Airway epithelial cell (primary cell): ENCODE data around the gene PPDPF. TPM values are rescaled to one million over a fixed set of nuclear protein-coding genes. Genes with fewer than 3 reads are reported as not detected.

Experiments used
- total RNA-seq: library from RNA; depleted of rRNA; stranded (reverse); fragments of >200 nt; gene quantifications from 2 replicates; pipeline ENCODE4 v1.2.3, GENCODE V29; 2015

The PPDPF gene, protein sequence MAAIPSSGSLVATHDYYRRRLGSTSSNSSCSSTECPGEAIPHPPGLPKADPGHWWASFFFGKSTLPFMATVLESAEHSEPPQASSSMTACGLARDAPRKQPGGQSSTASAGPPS
- 228 and 415 TPM in 2 replicates for total RNA-seq

DNA sequence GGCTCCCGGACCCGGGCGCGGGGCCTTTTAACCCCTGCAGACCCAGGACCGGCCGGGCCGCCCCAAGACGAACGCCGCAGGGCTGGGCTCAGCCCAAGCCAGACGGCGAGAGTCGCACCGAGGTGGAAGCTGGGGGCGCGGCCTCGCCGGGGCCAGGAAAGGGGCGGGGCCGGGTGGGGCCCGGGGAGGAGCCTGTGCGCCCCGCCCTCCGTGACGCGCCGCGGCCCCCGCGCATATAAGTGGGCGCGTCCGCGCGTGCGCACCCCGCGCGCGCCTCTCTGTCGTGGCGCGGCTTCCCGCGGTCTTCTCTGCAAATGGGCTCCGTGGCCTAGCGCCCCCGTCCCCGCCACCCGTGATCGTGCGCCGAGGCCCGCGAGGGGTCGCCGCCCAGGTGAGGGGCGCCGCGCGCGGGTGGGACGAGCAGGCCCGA lies at the start of gene PPDPF:
Gene PPDPF, plus strand, starts transcription at position 262 of the 430 bp plus-strand sequence. CDS start 544 bp downstream, outside the sequence.

DNA sequence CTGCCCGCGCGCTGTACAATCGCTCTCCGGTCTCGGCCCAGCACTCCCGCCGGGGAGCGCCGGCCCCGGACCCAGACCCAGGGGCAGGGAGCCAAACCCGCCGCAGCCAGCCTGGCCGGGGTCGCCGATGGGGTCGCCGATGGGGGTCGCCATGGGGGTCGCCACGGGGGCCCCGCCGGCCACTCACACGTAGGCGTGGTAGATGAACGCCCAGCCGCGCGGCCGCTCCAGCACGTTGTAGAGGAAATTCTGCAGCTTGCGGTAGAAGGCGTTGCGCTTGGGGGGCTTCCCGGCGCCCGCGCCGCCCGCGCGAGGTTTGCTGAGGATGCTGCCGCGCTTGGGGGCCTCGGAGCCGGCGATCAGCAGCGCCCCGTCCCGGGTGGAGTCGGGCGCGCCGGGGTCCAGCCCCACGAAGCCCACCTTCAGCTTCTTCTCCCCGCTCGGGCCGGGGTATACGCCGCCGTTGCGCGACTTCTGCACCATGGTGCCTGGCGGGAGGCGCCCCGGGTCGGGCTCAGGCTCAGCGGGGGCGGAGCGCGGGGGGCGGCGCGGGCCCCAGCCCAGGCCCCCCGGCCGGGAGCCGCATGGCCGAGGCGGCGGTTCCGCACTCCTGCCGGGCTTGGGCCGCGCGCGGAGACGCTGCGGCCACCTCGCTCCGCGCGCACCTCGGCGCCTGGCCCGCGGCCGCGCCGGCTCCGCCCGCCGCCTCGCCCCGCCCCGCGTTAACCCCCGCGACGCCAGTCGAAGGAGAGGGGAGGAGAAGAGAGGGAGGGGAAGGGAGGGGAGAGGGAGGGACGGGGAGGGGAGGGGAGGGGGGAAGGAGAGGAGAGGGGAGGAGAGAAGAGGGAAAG lies 48.4 kb upstream of the PPDPF start, which contains the start of gene KCNQ2:
Gene KCNQ2, minus strand, starts transcription at position 675 of the 851 bp plus-strand sequence. Its CDS starts 192 bp downstream, at position 483.

DNA sequence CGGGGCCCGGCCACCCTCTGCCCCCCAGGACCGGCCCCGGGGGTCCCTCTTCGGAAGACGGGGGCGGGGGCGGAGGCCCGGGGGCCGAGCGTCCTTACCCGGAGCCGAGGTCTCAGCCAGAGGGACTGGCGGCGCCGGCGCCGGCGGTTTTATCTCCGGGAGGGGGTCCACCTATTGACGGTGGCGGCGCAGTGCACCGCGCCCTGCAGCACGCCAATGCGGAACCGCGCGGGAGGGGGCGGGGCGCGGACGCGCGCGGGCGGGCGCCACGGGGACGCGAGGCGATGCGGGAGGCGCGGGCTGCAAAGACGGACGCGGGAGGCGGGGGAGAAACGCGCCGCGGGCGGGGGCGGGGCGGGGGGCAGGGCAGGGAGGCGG lies 21.6 kb upstream of the PPDPF start, which contains the start of gene EEF1A2:
Gene EEF1A2, minus strand, starts transcription at position 124 of the 378 bp plus-strand sequence. CDS start 1,320 bp downstream, outside the sequence.

DNA sequence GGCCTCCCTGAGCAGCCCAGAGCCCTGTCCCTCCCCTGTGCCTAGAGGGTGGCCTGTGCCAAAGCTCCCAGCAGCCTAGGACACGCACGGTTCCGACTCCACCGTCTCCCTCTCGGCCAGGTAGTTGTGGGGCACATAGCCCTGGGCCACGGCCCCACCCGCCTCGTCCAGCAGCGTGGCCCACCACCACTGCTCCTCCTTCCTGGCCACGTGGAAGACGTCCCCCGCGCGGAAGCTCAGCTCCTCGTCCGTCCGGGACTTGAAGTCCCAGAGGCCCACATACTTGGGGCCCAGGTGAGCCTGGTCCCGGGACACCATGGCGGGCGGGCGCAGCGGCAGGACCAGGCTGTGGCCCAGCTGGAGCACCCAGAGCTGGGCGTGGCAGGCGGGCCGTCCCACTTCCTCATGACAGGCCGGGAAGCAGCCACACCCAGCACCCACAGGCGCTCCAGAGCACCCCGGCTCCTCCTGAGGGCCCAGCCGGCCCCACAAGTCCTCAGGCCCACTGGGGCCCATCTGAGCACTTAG lies 16.5 kb downstream of the PPDPF start, which contains the start of gene PTK6:
Gene PTK6, minus strand, starts transcription at position 380 of the 528 bp plus-strand sequence. Its CDS starts 62 bp downstream, at position 318.

DNA sequence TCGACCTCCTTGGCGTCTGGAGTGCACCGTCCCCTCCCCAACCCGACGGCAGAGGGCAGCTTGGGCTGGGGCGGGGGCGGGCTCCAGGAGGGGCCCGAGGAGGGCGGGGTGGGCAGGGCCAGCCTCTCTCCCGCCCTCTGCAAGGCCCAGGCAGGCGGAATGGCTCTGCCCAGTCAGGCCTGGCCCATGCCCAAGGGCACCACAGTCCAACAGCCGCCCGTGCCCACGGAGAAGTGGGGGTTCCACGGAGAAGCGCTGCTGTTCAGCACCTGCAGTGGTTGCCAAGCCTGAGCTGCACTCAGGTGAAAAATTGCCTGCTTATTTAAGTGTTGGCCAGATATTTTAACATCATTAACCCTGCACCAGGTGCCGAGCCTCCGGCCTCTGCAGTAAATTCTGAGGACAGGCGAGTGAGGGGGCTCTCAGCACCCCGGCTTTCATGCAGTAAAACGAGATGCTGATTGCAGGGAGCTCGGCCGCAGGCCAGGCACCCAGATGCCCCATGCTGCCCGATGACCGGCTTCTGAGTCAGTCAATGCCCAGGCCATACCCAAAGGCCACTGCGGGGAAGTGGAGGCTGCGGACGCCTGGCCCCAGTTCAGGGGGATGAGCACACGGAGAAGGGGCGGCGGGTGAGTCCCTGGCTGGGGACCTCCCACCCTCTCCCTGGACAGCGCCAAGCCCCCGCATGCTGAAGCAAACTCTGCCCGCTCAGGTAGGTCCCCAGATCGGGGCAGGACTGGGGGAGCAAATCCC lies 27.3 kb downstream of the PPDPF start, which contains the start of gene SRMS:
Gene SRMS, minus strand, starts transcription at position 25 of the 756 bp plus-strand sequence. CDS start 286 bp downstream, outside the sequence.

DNA sequence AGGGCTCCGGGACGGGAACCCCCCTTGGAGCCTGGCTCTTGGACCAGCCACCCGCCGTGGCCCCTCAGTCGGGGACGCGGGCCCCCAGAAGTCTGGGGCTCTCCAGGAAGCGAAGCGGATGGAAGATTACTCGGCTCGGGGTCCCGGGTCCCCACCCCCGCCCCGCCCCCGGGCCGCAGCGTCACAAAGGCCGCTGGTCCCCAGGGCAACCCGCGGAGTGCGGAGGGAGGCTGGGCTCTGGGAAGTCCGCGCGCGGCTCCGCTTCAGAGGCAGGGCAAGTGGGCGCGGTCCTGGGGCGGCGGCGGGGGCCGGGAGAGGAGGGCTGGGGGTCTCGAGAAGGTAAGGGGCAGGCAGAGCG lies 33.3 kb downstream of the PPDPF start, which contains the start of gene FNDC11:
Gene FNDC11, plus strand, starts transcription at position 227 of the 358 bp plus-strand sequence. CDS start 1,505 bp downstream, outside the sequence.

Other genes starting within 250 kb of the PPDPF start
- gene ARFGAP1, start 248.0 kb upstream of the PPDPF start, total RNA-seq: 44.6 and 46.3 TPM in 2 replicates
- gene COL20A1, start 227.6 kb upstream of the PPDPF start, total RNA-seq: not detected in 2 replicates
- not detected in 2 replicates for gene CHRNA4, start 159.4 kb upstream of the PPDPF start, total RNA-seq
- not detected in 2 replicates for gene KCNQ2, start 48.1 kb upstream of the PPDPF start, total RNA-seq
- 2.3 and 3.2 TPM in 2 replicates for gene EEF1A2, start 21.7 kb upstream of the PPDPF start, total RNA-seq
- 0.70 and 1.2 TPM in 2 replicates for gene PTK6, start 16.6 kb downstream of the PPDPF start, total RNA-seq
- gene SRMS, start 27.0 kb downstream of the PPDPF start, total RNA-seq: 0.35 TPM in 1 of 2 replicates, not detected in the other
- 0.42 and 1.3 TPM in 2 replicates for gene FNDC11, start 33.4 kb downstream of the PPDPF start, total RNA-seq
- gene HELZ2, start 53.5 kb downstream of the PPDPF start, total RNA-seq: 21.7 and 26.6 TPM in 2 replicates
- 7.5 and 11.6 TPM in 2 replicates for gene GMEB2, start 106.3 kb downstream of the PPDPF start, total RNA-seq
- gene STMN3, start 132.7 kb downstream of the PPDPF start, total RNA-seq: 4.1 and 5.6 TPM in 2 replicates
- gene RTEL1, start 137.5 kb downstream of the PPDPF start, total RNA-seq: 12.5 and 13.0 TPM in 2 replicates
- gene TNFRSF6B, start 175.9 kb downstream of the PPDPF start, total RNA-seq: 31.8 and 39.1 TPM in 2 replicates
- gene ARFRP1, start 187.2 kb downstream of the PPDPF start, total RNA-seq: 37.6 and 49.9 TPM in 2 replicates
- gene ZGPAT, start 187.3 kb downstream of the PPDPF start, total RNA-seq: 22.0 and 35.1 TPM in 2 replicates
- 6.3 and 10.9 TPM in 2 replicates for gene LIME1, start 215.9 kb downstream of the PPDPF start, total RNA-seq
- gene SLC2A4RG, start 219.0 kb downstream of the PPDPF start, total RNA-seq: 88.0 and 107 TPM in 2 replicates